ENCODE measurements around the gene RET.

- TF ChIP-seq, protein P1, sequence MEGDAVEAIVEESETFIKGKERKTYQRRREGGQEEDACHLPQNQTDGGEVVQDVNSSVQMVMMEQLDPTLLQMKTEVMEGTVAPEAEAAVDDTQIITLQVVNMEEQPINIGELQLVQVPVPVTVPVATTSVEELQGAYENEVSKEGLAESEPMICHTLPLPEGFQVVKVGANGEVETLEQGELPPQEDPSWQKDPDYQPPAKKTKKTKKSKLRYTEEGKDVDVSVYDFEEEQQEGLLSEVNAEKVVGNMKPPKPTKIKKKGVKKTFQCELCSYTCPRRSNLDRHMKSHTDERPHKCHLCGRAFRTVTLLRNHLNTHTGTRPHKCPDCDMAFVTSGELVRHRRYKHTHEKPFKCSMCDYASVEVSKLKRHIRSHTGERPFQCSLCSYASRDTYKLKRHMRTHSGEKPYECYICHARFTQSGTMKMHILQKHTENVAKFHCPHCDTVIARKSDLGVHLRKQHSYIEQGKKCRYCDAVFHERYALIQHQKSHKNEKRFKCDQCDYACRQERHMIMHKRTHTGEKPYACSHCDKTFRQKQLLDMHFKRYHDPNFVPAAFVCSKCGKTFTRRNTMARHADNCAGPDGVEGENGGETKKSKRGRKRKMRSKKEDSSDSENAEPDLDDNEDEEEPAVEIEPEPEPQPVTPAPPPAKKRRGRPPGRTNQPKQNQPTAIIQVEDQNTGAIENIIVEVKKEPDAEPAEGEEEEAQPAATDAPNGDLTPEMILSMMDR (IDR thresholded peaks at IDR 0.05): no peak
- TF ChIP-seq ATF1 (CRISPR knock-in tag; IDR thresholded peaks at IDR 0.05) (no peak), CREB1 (CRISPR knock-in tag; IDR thresholded peaks at IDR 0.05) (no peak), USF1 (CRISPR knock-in tag; IDR thresholded peaks at IDR 0.05) (no peak)
Observed at GRCh38 chr10:43055217-43055616, 21.7 kb upstream of the RET start.
